GM23248 (cell line): Measurements from ENCODE around the gene SSR4.

Experiments
- EZH2 ChIP-seq: fragments of 200-600 bp; sonication (generic); IDR thresholded peaks from 2 replicates; pipeline ENCODE4 v1.6.1; 2018; ENCODE audit warnings: antibody characterized with exemption, mild to moderate bottlenecking; ENCODE audit not compliant: insufficient read depth, poor library complexity, severe bottlenecking
- EZH2phosphoT487 ChIP-seq: fragments of 200-600 bp; sonication (generic); IDR thresholded peaks from 2 replicates; pipeline ENCODE4 v1.6.1; 2018; ENCODE audit warnings: antibody characterized with exemption, moderate library complexity, mild to moderate bottlenecking, low read depth; ENCODE audit not compliant: insufficient read depth

DNA sequence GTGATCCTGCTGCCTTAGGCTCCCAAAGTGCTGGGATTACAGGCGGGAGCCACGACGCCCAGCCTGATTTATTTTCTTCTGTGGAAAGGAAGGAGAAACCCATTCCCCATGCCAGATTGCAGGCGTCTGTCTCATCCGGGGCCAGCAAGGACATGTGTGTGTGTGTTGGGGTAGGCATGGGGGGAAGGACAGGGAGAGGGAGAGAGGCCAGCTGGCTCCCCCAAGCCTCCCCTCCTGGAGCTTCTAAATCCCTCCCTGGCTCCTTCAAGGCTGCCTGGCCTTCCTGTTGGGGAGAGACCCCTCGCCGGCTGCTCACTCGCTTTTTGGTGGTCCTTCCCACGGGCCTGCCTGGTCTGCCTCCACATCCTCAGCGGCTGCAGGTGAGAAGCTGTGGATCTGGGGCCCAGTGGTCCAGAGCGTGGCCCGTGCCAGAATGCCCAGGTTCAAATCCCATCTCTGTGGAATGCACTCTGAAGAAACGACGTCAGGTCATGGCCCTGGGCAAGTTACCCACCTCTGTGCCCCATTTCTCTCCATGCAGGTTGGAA, 31.8 kb upstream of the SSR4 start:
- TF ChIP-seq EZH2phosphoT487, result no peak
- no peak for TF ChIP-seq EZH2
